SH-SY5Y (cell line): ENCODE results near the gene CCR3.

Experiments
- GATA2 ChIP-seq: IDR thresholded peaks from 2 replicates; pipeline ENCODE4 v1.6.1; 2011; ENCODE audit warnings: mild to moderate bottlenecking, low read depth, low read length
- GATA3 ChIP-seq: IDR thresholded peaks from 2 replicates; pipeline ENCODE4 v1.6.1; 2011; ENCODE audit warnings: low read depth, mild to moderate bottlenecking, low read length, moderate library complexity

DNA sequence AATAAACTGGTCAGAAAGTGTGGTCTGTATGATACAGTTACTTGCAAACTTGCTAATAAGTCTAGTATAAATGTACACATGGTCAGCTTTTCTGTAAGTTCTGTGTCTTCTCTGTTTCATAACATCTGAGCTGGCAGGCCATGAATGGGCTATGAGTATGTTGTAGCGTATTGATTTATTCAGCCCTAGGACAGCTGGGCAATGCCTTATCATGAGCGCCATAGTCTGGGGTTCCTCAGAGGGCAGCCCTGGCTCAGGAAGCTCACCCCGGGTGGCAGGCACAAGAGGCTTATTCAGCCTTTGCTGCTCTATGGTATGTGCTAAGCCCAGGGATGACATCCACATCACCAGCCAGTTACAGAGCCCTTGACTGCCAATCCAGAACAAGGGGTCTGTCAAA is 61.0 kb downstream of the CCR3 start:
- no peak for TF ChIP-seq GATA3
- no peak for TF ChIP-seq GATA2
